GM18505 (cell line): Measurements from ENCODE around the gene CHD9.
"Not testable (repeated sequence)": the region's sequence is repeated elsewhere in the genome, so short reads cannot be mapped to it uniquely, and the experiment has no call there.

Source experiments
- ATAC-seq: cut with Tn5 transposase; IDR thresholded peaks from one replicate; pipeline ENCODE4 v1.9.1; 2021; ENCODE audit not compliant: unreplicated experiment
- POLR2A ChIP-seq: IDR thresholded peaks from 4 replicates; pipeline ENCODE4 v1.6.1; 2011; ENCODE audit warnings: borderline replicate concordance; ENCODE audit not compliant: insufficient read depth, insufficient read length; ENCODE audit errors: extremely low read depth

The CHD9 gene

GRCh38 chr16:53156516-53156915 lies 101.7 kb downstream of the CHD9 start:
- no peak for TF ChIP-seq POLR2A
- no peak for ATAC-seq

GRCh38 chr16:53159781-53160436 lies 105.1 kb downstream of the CHD9 start:
- no peak for ATAC-seq
- no peak for TF ChIP-seq POLR2A

- ATAC-seq: no peak
- TF ChIP-seq POLR2A: no peak
Observed at GRCh38 chr16:53166099-53166498, 111.3 kb downstream of the CHD9 start.

GRCh38 chr16:53168744-53169143 lies 114.0 kb downstream of the CHD9 start:
- no peak for ATAC-seq
- TF ChIP-seq POLR2A: no peak

- TF ChIP-seq POLR2A: no peak
- no peak for ATAC-seq
Observed at GRCh38 chr16:53172517-53172916, 117.7 kb downstream of the CHD9 start.

- TF ChIP-seq POLR2A: no peak
- ATAC-seq: no peak
Observed at GRCh38 chr16:53175118-53175517, 120.3 kb downstream of the CHD9 start.

- no peak for ATAC-seq
- no peak for TF ChIP-seq POLR2A
Observed at GRCh38 chr16:53176434-53176833, 121.6 kb downstream of the CHD9 start.

GRCh38 chr16:53183442-53183841 lies 128.7 kb downstream of the CHD9 start:
- TF ChIP-seq POLR2A: no peak
- no peak for ATAC-seq

GRCh38 chr16:53185741-53186140 lies 130.9 kb downstream of the CHD9 start:
- ATAC-seq: not testable (repeated sequence)

GRCh38 chr16:53187775-53188174 lies 133.0 kb downstream of the CHD9 start:
- no peak for TF ChIP-seq POLR2A
- no peak for ATAC-seq

GRCh38 chr16:53191413-53191812 lies 136.6 kb downstream of the CHD9 start:
- no peak for ATAC-seq
- TF ChIP-seq POLR2A: no peak

GRCh38 chr16:53198933-53199332 lies 144.1 kb downstream of the CHD9 start:
- no peak for ATAC-seq

GRCh38 chr16:53201900-53202299 lies 147.1 kb downstream of the CHD9 start:
- ATAC-seq: no peak
- no peak for TF ChIP-seq POLR2A

More at GRCh38 chr16:53198933-53199332, 144.1 kb downstream of the CHD9 start:
- TF ChIP-seq POLR2A: no peak

GRCh38 chr16:53202398-53202797 lies 147.6 kb downstream of the CHD9 start:
- no peak for ATAC-seq
- TF ChIP-seq POLR2A: no peak
